SIG-M5 (cell line): ENCODE results near the gene IGDCC3.

Experiments used
- DNase-seq: peaks from one replicate; lab custom pipeline; 2025; lab: John Stamatoyannopoulos, UW

IGDCC3 gene

GRCh38 chr15:65289261-65289854 lies 88.4 kb downstream of the IGDCC3 start:
- DNase-seq, result no peak

- no peak for DNase-seq
Observed at GRCh38 chr15:65287520-65287855, 90.3 kb downstream of the IGDCC3 start.

GRCh38 chr15:65286704-65287519 lies 90.9 kb downstream of the IGDCC3 start, which contains the start of gene PARP16:
TSS of gene PARP16 (minus strand) at chr15:65286883. CDS start at chr15:65286426, 457 bp downstream.
- peak; percentile 31 for DNase-seq

GRCh38 chr15:65286069-65286703 lies 91.6 kb downstream of the IGDCC3 start:
- DNase-seq, result no peak

GRCh38 chr15:65285291-65286068 lies 92.3 kb downstream of the IGDCC3 start:
- DNase-seq, result no peak

GRCh38 chr15:65278480-65278879 lies 99.3 kb downstream of the IGDCC3 start:
- no peak for DNase-seq
